Liver (tissue), 3 donors: ENCODE results near the gene INTS4.
"Not testable (repeated sequence)": the region's sequence is repeated elsewhere in the genome, so short reads cannot be mapped to it uniquely, and the experiment has no call there.

Experiments used
- CTCF ChIP-seq: fragments of 150-350 bp; IDR thresholded peaks from 2 replicates; pipeline ENCODE4 v1.5.1; 2017; ENCODE audit warnings: improper control_type of control experiment, low read depth, low read length; ENCODE audit not compliant: missing input control
- FOXA1 ChIP-seq: IDR thresholded peaks from 2 replicates; pipeline ENCODE4 v1.6.1; 2016; ENCODE audit warnings: antibody characterized with exemption
- JUND ChIP-seq, 2 donors: IDR thresholded peaks; 2 replicates each; pipeline ENCODE4 v1.6.1; 2016; ENCODE audit warnings: antibody characterized with exemption in 2 of 2
- MAX ChIP-seq: IDR thresholded peaks from 2 replicates; pipeline ENCODE4 v1.6.1; 2016; ENCODE audit warnings: antibody characterized with exemption
- REST ChIP-seq: IDR thresholded peaks from 2 replicates; pipeline ENCODE4 v1.6.1; 2016; ENCODE audit warnings: antibody characterized with exemption, mild to moderate bottlenecking
- TAF1 ChIP-seq: conservative IDR thresholded peaks from 2 replicates; pipeline ENCODE4 v1.6.1; 2016; ENCODE audit warnings: antibody characterized with exemption, mild to moderate bottlenecking
- donor health status: healthy.
- donor health status: healthy.

GRCh38 chr11:77861444-77861843 is 133.0 kb downstream of the INTS4 start:
- TF ChIP-seq JUND (IDR thresholded peaks at IDR 0.05); CTCF; TAF1; REST; FOXA1; MAX: not testable (repeated sequence)
